Effector memory CD4-positive, alpha-beta T cell (primary cell): ENCODE data around the gene SELPLG.
"Not testable (repeated sequence)": the region's sequence is repeated elsewhere in the genome, so short reads cannot be mapped to it uniquely, and the experiment has no call there.

Source experiments
- DNase-seq, 3 donors: peaks; one replicate each; pipeline ENCODE4 v3.0.0-alpha.2; 2020
- H3K27ac ChIP-seq: 2 replicates; pipeline ENCODE4 v1.7.0; 2013; ENCODE audit warnings: mild to moderate bottlenecking, low read length, moderate library complexity; ENCODE audit not compliant: insufficient read depth, poor library complexity, severe bottlenecking
- H3K27me3 ChIP-seq: replicated peaks from 2 replicates; pipeline ENCODE4 v1.7.0; 2013; ENCODE audit warnings: mild to moderate bottlenecking, low read length; ENCODE audit not compliant: insufficient read depth, control insufficient read depth, poor library complexity, severe bottlenecking
- H3K36me3 ChIP-seq: 2 replicates; pipeline ENCODE4 v1.7.0; 2013; ENCODE audit warnings: mild to moderate bottlenecking, low read length, moderate library complexity; ENCODE audit not compliant: control insufficient read depth, insufficient read depth
- H3K4me1 ChIP-seq: 2 replicates; pipeline ENCODE4 v1.7.0; 2013; ENCODE audit warnings: low read length, mild to moderate bottlenecking; ENCODE audit not compliant: control insufficient read depth, insufficient read depth, poor library complexity, severe bottlenecking
- H3K4me3 ChIP-seq: 2 replicates; pipeline ENCODE4 v1.7.0; 2013; ENCODE audit warnings: low read length, low read depth, mild to moderate bottlenecking; ENCODE audit not compliant: insufficient read depth, poor library complexity, severe bottlenecking
- H3K9me3 ChIP-seq: 2 replicates; pipeline ENCODE4 v1.7.0; 2013; ENCODE audit warnings: mild to moderate bottlenecking, low read length, moderate library complexity; ENCODE audit not compliant: control insufficient read depth

Gene SELPLG

GRCh38 chr12:108574276-108574675 is 59.4 kb downstream of the SELPLG start:
- H3K4me1 ChIP-seq, H3K9me3 ChIP-seq, H3K27ac ChIP-seq: not testable (repeated sequence)

DNA sequence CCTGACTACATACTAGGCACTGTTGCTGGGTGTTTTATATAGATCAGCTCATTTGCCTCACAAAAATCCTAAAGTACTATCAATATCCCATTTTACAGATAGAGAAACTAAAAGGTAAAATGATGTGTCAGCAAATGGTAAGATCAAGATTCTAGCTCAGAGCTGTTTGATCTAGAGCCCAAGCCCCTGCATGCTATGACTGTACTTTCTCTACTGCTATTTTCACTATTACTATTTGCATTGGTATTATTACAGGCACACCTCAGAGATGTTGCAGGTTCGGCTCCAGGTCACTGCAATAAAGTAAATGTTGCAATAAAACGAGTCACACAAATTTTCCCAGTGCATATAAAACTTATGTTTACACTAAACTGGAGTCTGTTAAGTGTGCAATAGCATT is 60.4 kb downstream of the SELPLG start:
- H3K4me3 ChIP-seq: no peak overlapping the region

More at GRCh38 chr12:108574276-108574675, 59.4 kb downstream of the SELPLG start:
- not testable (repeated sequence) for DNase-seq, H3K36me3 ChIP-seq, H3K4me3 ChIP-seq, H3K27me3 ChIP-seq

GRCh38 chr12:108572166-108572790 is 61.4 kb downstream of the SELPLG start:
- Histone ChIP-seq H3K36me3 (peaks cover 6% of the 10 kb centered on the region), H3K9me3 (no peaks in the 10 kb centered on the region), H3K4me3 (no peak overlapping the region), H3K4me1 (peaks cover 16% of the 10 kb centered on the region), H3K27me3 (no peaks in the 10 kb centered on the region), H3K27ac (peak overlapping the region; percentile 16)
- DNase-seq: no peak

More for the DNA sequence above, 60.4 kb downstream of the SELPLG start:
- Histone ChIP-seq H3K27me3 (no peaks in the 10 kb centered on the region), H3K27ac (no peak overlapping the region), H3K4me1 (peaks cover 10% of the 10 kb centered on the region), H3K9me3 (no peaks in the 10 kb centered on the region), H3K36me3 (no peaks in the 10 kb centered on the region)
- DNase-seq: no peak
